ENCODE measurements around the gene SLC38A9. TPM values are rescaled to one million over a fixed set of nuclear protein-coding genes. Genes with fewer than 3 reads are reported as not detected.

SLC38A9 gene
- total and polyA plus RNA-seq, 2 of the 8 experiments (the other 6 are each of a cell fraction or from before 2014, with no cell fraction given) = 29.2 to 43.7 TPM

GRCh38 chr5:55594671-55595070 is 117.5 kb downstream of the SLC38A9 start (continued):
- TF ChIP-seq TCF12 (IDR thresholded peaks at IDR 0.05; ENCODE audit: low read depth, low read length) = no peak
- no peak for TF ChIP-seq SP1 (IDR thresholded peaks at IDR 0.05; ENCODE audit: low read depth, low read length)
- no peak for TF ChIP-seq SP2 (IDR thresholded peaks at IDR 0.05; ENCODE audit: low read length)
- TF ChIP-seq E2F6 (IDR thresholded peaks at IDR 0.05) = no peak
- TF ChIP-seq YY1 (IDR thresholded peaks at IDR 0.05; ENCODE audit: low read depth, low read length) = no peak
- no peak for TF ChIP-seq ASH2L (IDR thresholded peaks at IDR 0.05; ENCODE audit: low read length)
- TF ChIP-seq ATF2 (IDR thresholded peaks at IDR 0.05; ENCODE audit: low read length) = no peak

Measured in H1 (cell line).